Keratinocyte (primary cell): Measurements from ENCODE around the gene RGSL1. TPM values are rescaled to one million over a fixed set of nuclear protein-coding genes. Genes with fewer than 3 reads are reported as not detected.
A peak's percentile ranks its signal among the peaks of the same experiment; 100 is the strongest.

Experiments used
- DNase-seq: peaks from one replicate; pipeline ENCODE4 v3.0.0-alpha.2; 2011; ENCODE audit warnings: low read depth, missing footprints, low spot score
- FAIRE-seq: peaks from 2 replicates; lab custom pipeline; 2011; peaks lifted over from hg19 to GRCh38; lab: Jason Lieb, UNC
- H2AFZ ChIP-seq: 2 replicates; pipeline ENCODE4 v1.6.0; 2012; ENCODE audit warnings: low read length, control low read depth, inconsistent platforms; ENCODE audit not compliant: control insufficient read depth
- H3K27ac ChIP-seq: 2 replicates; pipeline ENCODE4 v1.5.1; 2011; ENCODE audit warnings: low read length; ENCODE audit not compliant: control insufficient read depth, insufficient read depth
- H3K27me3 ChIP-seq: 3 replicates; pipeline ENCODE4 v1.6.0; 2011; ENCODE audit warnings: low read length; ENCODE audit not compliant: control insufficient read depth, insufficient read depth; ENCODE audit errors: extremely low read depth
- H3K36me3 ChIP-seq, 2 experiments: 2 replicates in 1 of 2; 3 replicates in 1 of 2; pipeline ENCODE4 v1.5.1; 2011; ENCODE audit warnings: low read length in 2 of 2, mild to moderate bottlenecking in 1 of 2; ENCODE audit not compliant: control insufficient read depth in 2 of 2, insufficient read depth in 2 of 2; ENCODE audit errors: extremely low read depth in 1 of 2
- H3K4me1 ChIP-seq: 3 replicates; pipeline ENCODE4 v1.5.1; 2011; ENCODE audit warnings: low read length; ENCODE audit not compliant: control insufficient read depth, insufficient read depth; ENCODE audit errors: extremely low read depth
- H3K4me2 ChIP-seq: 3 replicates; pipeline ENCODE4 v1.6.0; 2011; ENCODE audit warnings: low read depth, low read length; ENCODE audit not compliant: control insufficient read depth, insufficient read depth; ENCODE audit errors: extremely low read depth
- H3K4me3 ChIP-seq, 3 experiments: fragments of 200-600 bp in 1 of 3; sonication (generic) in 1 of 3; 2 replicates in 2 of 3; 3 replicates in 1 of 3; pipeline ENCODE4 v1.5.1; 2011 to 2016; ENCODE audit warnings: low read length in 3 of 3, mild to moderate bottlenecking in 3 of 3, control low read depth in 2 of 3, inconsistent platforms in 1 of 3, low read depth in 1 of 3, mixed read lengths in 1 of 3, mixed run types in 1 of 3, moderate library complexity in 1 of 3; ENCODE audit not compliant: control insufficient read depth in 2 of 3, insufficient read depth in 2 of 3; ENCODE audit errors: extremely low read depth in 1 of 3
- H3K79me2 ChIP-seq: 2 replicates; pipeline ENCODE4 v1.6.0; 2012; ENCODE audit warnings: low read length; ENCODE audit not compliant: control insufficient read depth, insufficient read depth
- H3K9ac ChIP-seq: 3 replicates; pipeline ENCODE4 v1.6.0; 2011; ENCODE audit warnings: low read length; ENCODE audit not compliant: control insufficient read depth, insufficient read depth; ENCODE audit errors: extremely low read depth
- H3K9me1 ChIP-seq: 3 replicates; pipeline ENCODE4 v1.6.0; 2011; ENCODE audit warnings: low read length; ENCODE audit not compliant: control insufficient read depth, insufficient read depth; ENCODE audit errors: extremely low read depth
- H3K9me3 ChIP-seq: 2 replicates; pipeline ENCODE4 v1.5.1; 2012; ENCODE audit warnings: low read depth, low read length; ENCODE audit not compliant: control insufficient read depth
- H4K20me1 ChIP-seq: 3 replicates; pipeline ENCODE4 v1.6.0; 2011; ENCODE audit warnings: low read length; ENCODE audit not compliant: control insufficient read depth, insufficient read depth; ENCODE audit errors: extremely low read depth
- CTCF ChIP-seq, 3 experiments: IDR thresholded peaks in 1 of 3; conservative IDR thresholded peaks in 1 of 3; optimal IDR thresholded peaks in 1 of 3; 2 replicates in 2 of 3; 3 replicates in 1 of 3; pipeline versions ENCODE3 to v1.5.1; 2011; ENCODE audit warnings: low read length in 3 of 3, mild to moderate bottlenecking in 3 of 3, moderate library complexity in 2 of 3, control low read depth in 1 of 3, inconsistent platforms in 1 of 3; ENCODE audit not compliant: insufficient read depth in 2 of 3; ENCODE audit errors: extremely low read depth in 1 of 3
- EZH2 ChIP-seq: IDR thresholded peaks from one replicate; pipeline ENCODE4 v1.6.1; 2012; ENCODE audit warnings: inconsistent platforms, mild to moderate bottlenecking, low read length, moderate library complexity
- dilution Hi-C: fragments of 300-500 bp; cut with MboI; formaldehyde crosslinking; loops from one replicate; pipeline ENCODE4 v1.7.0; 2020; ENCODE audit warnings: low sequenced_read_pairs; ENCODE audit not compliant: extremely low pct_ligation_motif_present
- polyA plus RNA-seq, 5 experiments: library from polyadenylated mRNA; depleted of rRNA in 3 of 5; stranded (reverse) in 3 of 5; stranded (forward) in 1 of 5; unstranded in 1 of 5; fragments of >200 nt; gene quantifications; 1 replicate in 1 of 5; 2 replicates in 3 of 5; 3 replicates in 1 of 5; pipeline versions ENCODE4 v1.2.1 to v1.2.3, GENCODE V29; 2011 to 2012; ENCODE audit warnings: missing spikeins in 2 of 5, low read depth in 1 of 5, low replicate concordance in 1 of 5

RGSL1 gene
- polyA plus RNA-seq, 1 donor (not counting 4 experiments of a cell fraction or from before 2014, with no cell fraction given), result not detected

- dilution Hi-C loops, result loop anchor here (25.0 kb wide), 3 partner anchors 150 to 500 kb away; partner anchors contain the start of gene NPL
- H4K20me1 ChIP-seq, result no peaks in the 10 kb centered on the region
- TF ChIP-seq EZH2 (no peak), CTCF (optimal IDR thresholded peaks at IDR 0.05 in 1 of 3, IDR thresholded peaks at IDR 0.05 in 1 of 3, conservative IDR thresholded peaks at IDR 0.05 in 1 of 3; ENCODE audit: extremely low read depth in 1 of 3, insufficient read depth in 2 of 3, low read length in 3 of 3) (no peak)
- H3K4me3 ChIP-seq, result no peak overlapping the region
- no peaks in the 10 kb centered on the region for H3K9me1 ChIP-seq
- H3K4me1 ChIP-seq, result peaks cover 4% of the 10 kb centered on the region
- no peak overlapping the region for H3K4me2 ChIP-seq
- H3K27me3 ChIP-seq, result no peaks in the 10 kb centered on the region
- H3K9me3 ChIP-seq, result no peaks in the 10 kb centered on the region
- no peak overlapping the region for H3K9ac ChIP-seq
- no peak overlapping the region for H3K27ac ChIP-seq
- DNase-seq (no peak), FAIRE-seq (no peak)
- no peak overlapping the region for H2AFZ ChIP-seq
- no peaks in the 10 kb centered on the region for H3K79me2 ChIP-seq
- peaks cover 0 to 2% of the 10 kb centered on the region in 2 experiments for H3K36me3 ChIP-seq
These were observed 137.1 kb downstream of the RGSL1 start for GRCh38 chr1:182587093-182587492.

- Histone ChIP-seq H3K4me1 (peaks cover 4% of the 10 kb centered on the region), H4K20me1 (no peaks in the 10 kb centered on the region), H3K4me2 (peak overlapping the region; percentile 77), H3K27me3 (no peaks in the 10 kb centered on the region), H3K9ac (peak overlapping the region; percentile 74), H2AFZ (peak overlapping the region; percentile 95), H3K9me3 (no peaks in the 10 kb centered on the region), H3K79me2 (no peaks in the 10 kb centered on the region), H3K27ac (peak overlapping the region; percentile 75), H3K4me3 (peak overlapping the region; percentile 48 to 87 (median 68)), H3K9me1 (no peaks in the 10 kb centered on the region), H3K36me3 (no peaks in the 10 kb centered on the region)
- FAIRE-seq, result no peak
- TF ChIP-seq CTCF (optimal IDR thresholded peaks at IDR 0.05 in 1 of 3, IDR thresholded peaks at IDR 0.05 in 1 of 3, conservative IDR thresholded peaks at IDR 0.05 in 1 of 3; ENCODE audit: extremely low read depth in 1 of 3, insufficient read depth in 2 of 3, low read length in 3 of 3), result no peak
- TF ChIP-seq EZH2, result no peak
- dilution Hi-C loops, result loop anchor here (25.0 kb wide), 3 partner anchors 151 to 501 kb away; partner anchors contain the start of gene NPL
- DNase-seq, result no peak
These were observed 137.9 kb downstream of the RGSL1 start for GRCh38 chr1:182587666-182588499.
